Kidney (tissue), 14 donors: ENCODE results near the gene BSDC1. TPM values are rescaled to one million over a fixed set of nuclear protein-coding genes. Genes with fewer than 3 reads are reported as not detected.
A peak's percentile ranks its signal among the peaks of the same experiment; 100 is the strongest.

Experiments used
- DNase-seq, 5 donors: peaks; one replicate each; pipeline ENCODE4 v3.0.0-alpha.2; 2013 to 2020
- FAIRE-seq: peaks from 2 replicates; lab custom pipeline; 2012; peaks lifted over from hg19 to GRCh38; lab: Jason Lieb, UNC
- H3K27ac ChIP-seq, 2 donors: one replicate each; pipeline ENCODE4 v1.7.0; 2013; ENCODE audit warnings: low read depth in 2 of 2, low read length in 2 of 2, inconsistent platforms in 1 of 2
- H3K27me3 ChIP-seq: one replicate; pipeline ENCODE4 v1.7.1; 2013; ENCODE audit warnings: low read length, inconsistent platforms; ENCODE audit not compliant: control insufficient read depth, insufficient read depth
- H3K36me3 ChIP-seq, 3 donors: one replicate each; pipeline versions ENCODE4 v1.7.0 to v1.7.1; 2013; ENCODE audit warnings: low read length in 3 of 3, control low read depth in 1 of 3, inconsistent platforms in 1 of 3; ENCODE audit not compliant: insufficient read depth in 3 of 3, control insufficient read depth in 2 of 3
- H3K4me1 ChIP-seq, 3 donors: one replicate each; pipeline versions ENCODE4 v1.7.0 to v1.7.1; 2013; ENCODE audit warnings: low read length in 3 of 3, inconsistent platforms in 1 of 3, low read depth in 1 of 3; ENCODE audit not compliant: control insufficient read depth in 2 of 3, insufficient read depth in 2 of 3
- H3K4me3 ChIP-seq, 3 donors: one replicate each; pipeline versions ENCODE4 v1.7.0 to v1.8.1; 2013; ENCODE audit warnings: low read length in 3 of 3, control low read depth in 1 of 3, inconsistent platforms in 1 of 3
- H3K9ac ChIP-seq, 3 donors: one replicate each; pipeline versions ENCODE4 v1.7.0 to v1.7.1; 2013; ENCODE audit warnings: low read length in 3 of 3, control low read depth in 1 of 3, inconsistent platforms in 1 of 3
- H3K9me3 ChIP-seq, 3 donors: one replicate each; pipeline versions ENCODE4 v1.7.0 to v1.7.1; 2013; ENCODE audit warnings: low read length in 3 of 3, control low read depth in 1 of 3, inconsistent platforms in 1 of 3; ENCODE audit not compliant: control insufficient read depth in 2 of 3, insufficient read depth in 1 of 3
- intact Hi-C: fragments of 100-400 bp; cut with DNase I; formaldehyde crosslinking; loops from one replicate; pipeline ENCODE4 v1.11.1; 2022
- polyA plus RNA-seq: library from polyadenylated mRNA; stranded (reverse); fragments of 350-450 nt; fragmentation: Illumina TruSeq; extraction: RNeasy Lipid Tissue Mini Kit (QIAGEN cat#74804); gene quantifications from one replicate; pipeline ENCODE4 v1.2.3, GENCODE V29; 2014; ENCODE audit warnings: low read depth, low replicate concordance; ENCODE audit not compliant: insufficient read depth
- total RNA-seq: library from RNA; stranded (reverse); fragmentation: NEBNext Ultra II Directional; extraction: Animal tissue kit (Norgen Biotek cat#: 25700); gene quantifications from one replicate; pipeline ENCODE4 v1.2.1, GENCODE V29; 2021
- TF ChIP-seq, protein P1 (sequence below): IDR thresholded peaks from 3 replicates; pipeline ENCODE4 v1.5.1; 2012; ENCODE audit warnings: mild to moderate bottlenecking, moderate library complexity, borderline replicate concordance; ENCODE audit not compliant: insufficient read depth; ENCODE audit errors: extremely low read depth
- donor health status: control.
- donor health status: control.
- donor health status: control.
- donor health status: control.
- donor health status: control.
- donor health status: DM: yes; HTN: yes; CAD: no.
- donor health status: Normal renal cell carcinoma (clear cell type).

The BSDC1 gene
- total and polyA plus RNA-seq, 2 donors from 2014 or later = 40.2 to 61.7 TPM

DNA sequence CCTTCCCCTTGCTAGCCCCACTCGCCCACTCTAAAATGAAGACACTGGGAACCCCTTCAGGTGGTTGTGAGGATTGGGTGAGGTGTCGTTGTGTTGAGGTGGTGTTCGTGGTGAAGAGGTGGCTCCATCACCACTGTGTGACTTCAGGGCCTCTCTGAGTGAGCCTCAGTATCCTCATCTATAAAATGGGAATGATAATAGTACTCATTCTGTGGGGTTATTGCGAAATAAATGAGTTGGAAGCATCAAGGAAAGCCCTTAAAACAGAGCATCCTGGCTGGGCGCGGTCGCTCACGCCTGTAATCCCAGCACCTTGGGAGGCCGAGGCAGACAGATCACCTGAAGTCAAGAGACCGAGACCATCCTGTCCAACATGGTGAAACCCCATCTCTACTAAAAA is 51.5 kb downstream of the BSDC1 start:
- no peak overlapping the region for H3K9ac ChIP-seq
- no peaks in the 10 kb centered on the region for H3K27me3 ChIP-seq
- H3K4me1 ChIP-seq = peaks cover 0 to 6% (median 0%) of the 10 kb centered on the region in 3 donors
- TF ChIP-seq, protein P1, sequence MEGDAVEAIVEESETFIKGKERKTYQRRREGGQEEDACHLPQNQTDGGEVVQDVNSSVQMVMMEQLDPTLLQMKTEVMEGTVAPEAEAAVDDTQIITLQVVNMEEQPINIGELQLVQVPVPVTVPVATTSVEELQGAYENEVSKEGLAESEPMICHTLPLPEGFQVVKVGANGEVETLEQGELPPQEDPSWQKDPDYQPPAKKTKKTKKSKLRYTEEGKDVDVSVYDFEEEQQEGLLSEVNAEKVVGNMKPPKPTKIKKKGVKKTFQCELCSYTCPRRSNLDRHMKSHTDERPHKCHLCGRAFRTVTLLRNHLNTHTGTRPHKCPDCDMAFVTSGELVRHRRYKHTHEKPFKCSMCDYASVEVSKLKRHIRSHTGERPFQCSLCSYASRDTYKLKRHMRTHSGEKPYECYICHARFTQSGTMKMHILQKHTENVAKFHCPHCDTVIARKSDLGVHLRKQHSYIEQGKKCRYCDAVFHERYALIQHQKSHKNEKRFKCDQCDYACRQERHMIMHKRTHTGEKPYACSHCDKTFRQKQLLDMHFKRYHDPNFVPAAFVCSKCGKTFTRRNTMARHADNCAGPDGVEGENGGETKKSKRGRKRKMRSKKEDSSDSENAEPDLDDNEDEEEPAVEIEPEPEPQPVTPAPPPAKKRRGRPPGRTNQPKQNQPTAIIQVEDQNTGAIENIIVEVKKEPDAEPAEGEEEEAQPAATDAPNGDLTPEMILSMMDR = no peak
- intact Hi-C loops = no loop called here
- FAIRE-seq (no peak), DNase-seq (peak in 1 of 5 donors; percentile 17)
- H3K36me3 ChIP-seq = no peaks in the 10 kb centered on the region
- no peak overlapping the region for H3K27ac ChIP-seq
- no peaks in the 10 kb centered on the region for H3K9me3 ChIP-seq
- H3K4me3 ChIP-seq = no peak overlapping the region

DNA sequence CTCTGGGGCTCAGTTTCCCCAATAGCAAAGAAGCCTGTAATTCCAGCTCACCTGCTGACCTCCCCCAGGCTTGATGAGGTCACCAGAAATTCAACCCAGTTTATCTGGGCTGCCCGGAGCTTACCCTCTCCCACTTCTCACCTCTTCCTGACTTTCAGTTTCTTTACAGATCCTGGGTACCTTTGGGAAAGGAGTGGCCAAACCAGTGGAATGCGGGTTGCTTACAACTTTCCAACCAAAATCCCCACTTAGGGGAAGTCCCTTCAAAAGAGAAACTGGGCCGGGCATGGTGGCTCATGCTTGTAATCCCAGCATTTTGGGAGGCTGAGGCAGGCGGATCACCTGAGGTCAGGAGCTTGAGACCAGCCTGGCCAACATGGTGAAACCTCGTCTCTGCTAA is 52.3 kb downstream of the BSDC1 start:
- Histone ChIP-seq H3K4me1 (peaks cover 0 to 6% (median 0%) of the 10 kb centered on the region in 3 donors), H3K4me3 (no peak overlapping the region), H3K27me3 (no peaks in the 10 kb centered on the region), H3K9me3 (no peaks in the 10 kb centered on the region), H3K27ac (no peak overlapping the region), H3K36me3 (no peaks in the 10 kb centered on the region), H3K9ac (no peak overlapping the region)
- FAIRE-seq (no peak), DNase-seq (no peak)
- TF ChIP-seq, protein P1 = no peak
- intact Hi-C loops = no loop called here

DNA sequence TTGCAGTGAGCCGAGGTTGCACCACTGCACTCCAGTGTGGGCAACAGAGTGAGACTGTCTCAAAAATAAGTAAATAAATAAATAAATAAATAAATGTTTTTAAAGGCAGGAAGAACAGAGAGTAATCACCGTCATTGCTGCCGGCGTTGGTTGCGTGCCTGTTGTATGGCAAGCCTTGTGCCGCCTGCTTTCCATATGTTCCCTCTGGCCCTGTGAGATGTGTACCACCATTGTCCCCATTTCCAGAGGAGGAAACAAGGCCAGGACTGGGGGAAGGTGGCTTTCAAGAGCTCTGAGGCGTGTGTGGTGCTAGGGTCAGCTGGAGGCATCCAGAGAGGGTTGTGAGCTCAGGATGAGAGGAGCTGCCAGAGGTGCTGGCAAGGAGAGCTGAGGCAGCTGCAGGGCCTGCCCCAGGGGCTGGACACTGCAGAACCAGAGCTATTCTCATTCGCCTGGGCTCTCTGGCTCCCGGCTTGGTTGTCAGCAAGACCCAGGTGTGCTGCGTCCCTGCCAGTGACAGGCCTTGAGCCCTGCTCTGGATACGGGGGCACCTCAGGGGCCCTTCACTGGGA is 53.0 kb downstream of the BSDC1 start:
- Histone ChIP-seq H3K36me3 (no peaks in the 10 kb centered on the region), H3K9ac (no peak overlapping the region), H3K9me3 (no peaks in the 10 kb centered on the region), H3K4me3 (no peak overlapping the region), H3K27ac (no peak overlapping the region), H3K4me1 (peaks cover 0 to 10% (median 0%) of the 10 kb centered on the region in 3 donors), H3K27me3 (no peaks in the 10 kb centered on the region)
- intact Hi-C loops = no loop called here
- no peak for FAIRE-seq
- TF ChIP-seq, protein P1 = no peak
- DNase-seq = no peak
